ENCODE data around the gene ATG9A. TPM values are rescaled to one million over a fixed set of nuclear protein-coding genes. Genes with fewer than 3 reads are reported as not detected.
A peak's percentile ranks its signal among the peaks of the same experiment; 100 is the strongest.

ATG9A gene
- total and polyA plus RNA-seq, 7 experiments from 2014 or later, result 14.0 to 66.0 (median 53.5) TPM

- no peaks in the 10 kb centered on the region for H3K27me3 Mint-ChIP-seq
- peak in 1 of 9 donors; percentile 10 for DNase-seq
- H3K9me3 Mint-ChIP-seq, result peaks cover 0 to 1% (median 0%) of the 10 kb centered on the region in 11 donors
- POLR2A ChIA-PET, result interaction anchor here (0.6 to 5.4 kb wide), 10 partner anchors 11 to 114 kb away, joined by 3 to 47 read pairs (median 4); partner anchors contain the start of genes ANKZF1, ATG9A, DNAJB2 and TUBA4B
- Histone ChIP-seq H3K27ac (ENCODE audit: low read depth, low read length) (no peak overlapping the region), H3K36me3 (ENCODE audit: control insufficient read depth in 2 of 3, insufficient read depth in 3 of 3, low read length in 3 of 3) (peaks cover 24 to 58% (median 35%) of the 10 kb centered on the region in 3 experiments), H3K9me3 (ENCODE audit: control insufficient read depth in 2 of 3, low read length in 3 of 3) (no peaks in the 10 kb centered on the region), H3K4me3 (ENCODE audit: low read length) (no peak overlapping the region), H3K27me3 (ENCODE audit: control insufficient read depth in 2 of 2, insufficient read depth in 2 of 2, low read length in 2 of 2) (no peaks in the 10 kb centered on the region), H3K4me1 (ENCODE audit: control insufficient read depth in 2 of 2, insufficient read depth in 2 of 2, low read length in 2 of 2) (peaks cover 26% of the 10 kb centered on the region in 2 donors)
- intact Hi-C loops (cut with micrococcal nuclease), result no loop called here
- H3K4me1 Mint-ChIP-seq, result peaks cover 37 to 59% (median 56%) of the 10 kb centered on the region in 7 donors
- CTCF ChIA-PET, result interaction anchor here (0.6 to 1.9 kb wide), 8 partner anchors 9 to 30 kb away, joined by 3 to 7 read pairs (median 4); partner anchors contain the start of genes NHEJ1, SLC23A3 and ZFAND2B
- H3K27ac Mint-ChIP-seq, result peak overlapping the region in 8 of 9 donors; percentile 23 to 78 (median 60)
- ATAC-seq, result no peak
- peak overlapping the region in 9 of 10 donors; percentile 8 to 98 (median 44) for H3K4me3 Mint-ChIP-seq
- peaks cover 0 to 37% (median 12%) of the 10 kb centered on the region in 5 donors for H3K36me3 Mint-ChIP-seq
These were observed 47.9 kb downstream of the ATG9A start for GRCh38 chr2:219181531-219181930.

- Mint-ChIP-seq H3K27ac (peak overlapping the region in 7 of 9 donors; percentile 39 to 78 (median 72)), H3K36me3 (peaks cover 0 to 37% (median 12%) of the 10 kb centered on the region in 5 donors), H3K4me1 (peaks cover 39 to 61% (median 58%) of the 10 kb centered on the region in 7 donors), H3K9me3 (peaks cover 0 to 1% (median 0%) of the 10 kb centered on the region in 11 donors), H3K27me3 (no peaks in the 10 kb centered on the region), H3K4me3 (peak overlapping the region in 6 of 10 donors; percentile 8 to 98 (median 46))
- Histone ChIP-seq H3K9me3 (ENCODE audit: control insufficient read depth in 2 of 3, low read length in 3 of 3) (no peaks in the 10 kb centered on the region), H3K4me1 (ENCODE audit: control insufficient read depth in 2 of 2, insufficient read depth in 2 of 2, low read length in 2 of 2) (peaks cover 26 to 28% of the 10 kb centered on the region in 2 donors), H3K36me3 (ENCODE audit: control insufficient read depth in 2 of 3, insufficient read depth in 3 of 3, low read length in 3 of 3) (peaks cover 24 to 58% (median 35%) of the 10 kb centered on the region in 3 experiments), H3K4me3 (ENCODE audit: low read length) (no peak overlapping the region), H3K27ac (ENCODE audit: low read depth, low read length) (no peak overlapping the region), H3K27me3 (ENCODE audit: control insufficient read depth in 2 of 2, insufficient read depth in 2 of 2, low read length in 2 of 2) (no peaks in the 10 kb centered on the region)
- CTCF ChIA-PET, result interaction anchor here (0.6 to 1.9 kb wide), 7 partner anchors 9 to 31 kb away, joined by 3 to 13 read pairs (median 4); partner anchors contain the start of genes SLC23A3 and ZFAND2B
- intact Hi-C loops (cut with micrococcal nuclease), result no loop called here
- ATAC-seq, result no peak
- DNase-seq, result no peak
- POLR2A ChIA-PET, result interaction anchor here (0.6 to 5.4 kb wide), 10 partner anchors 9 to 114 kb away, joined by 3 to 47 read pairs (median 4); partner anchors contain the start of genes ANKZF1, ATG9A, TUBA4B and ZFAND2B
These were observed 48.5 kb downstream of the ATG9A start for GRCh38 chr2:219180961-219181360.

GRCh38 chr2:219179601-219180465 is 49.6 kb downstream of the ATG9A start:
- Mint-ChIP-seq H3K9me3 (peaks cover 0 to 1% (median 0%) of the 10 kb centered on the region in 11 donors), H3K27ac (peak overlapping the region in 8 of 9 donors; percentile 86 to 97 (median 90)), H3K4me1 (peaks cover 45 to 72% (median 69%) of the 10 kb centered on the region in 7 donors), H3K27me3 (no peaks in the 10 kb centered on the region), H3K4me3 (peak overlapping the region; percentile 85 to 99 (median 94)), H3K36me3 (peaks cover 0 to 32% (median 4%) of the 10 kb centered on the region in 5 donors)
- H3K36me3 ChIP-seq (ENCODE audit: control insufficient read depth in 2 of 3, insufficient read depth in 3 of 3, low read length in 3 of 3), result peaks cover 24 to 53% (median 36%) of the 10 kb centered on the region in 3 experiments
- no peak for ATAC-seq
- peak overlapping the region; percentile 96 for H3K27ac ChIP-seq (ENCODE audit: low read depth, low read length)
- H3K4me3 ChIP-seq (ENCODE audit: low read length), result no peak overlapping the region
- no peaks in the 10 kb centered on the region for H3K27me3 ChIP-seq (ENCODE audit: control insufficient read depth in 2 of 2, insufficient read depth in 2 of 2, low read length in 2 of 2)
- CTCF ChIA-PET, result interaction anchor here (1.0 to 1.7 kb wide), 2 partner anchors 27 to 75 kb away, joined by 4 to 13 read pairs; partner anchors contain the start of gene ZFAND2B
- peak in 1 of 9 donors; percentile 17 for DNase-seq
- H3K9me3 ChIP-seq (ENCODE audit: control insufficient read depth in 2 of 3, low read length in 3 of 3), result no peaks in the 10 kb centered on the region
- POLR2A ChIA-PET, result interaction anchor here (0.6 to 5.4 kb wide), 11 partner anchors 8 to 115 kb away, joined by 3 to 47 read pairs (median 5); partner anchors contain the start of genes GLB1L, STK16 and ZFAND2B
- intact Hi-C loops (cut with micrococcal nuclease), result loop anchor here (5.0 kb wide), 4 partner anchors 317 to 963 kb away; partner anchors contain the start of genes GMPPA (in 2 of the 2), AAMP (in 1 of the 2), ARPC2 (in 1 of the 2) and PNKD (in 1 of the 2)
- peaks cover 37 to 40% of the 10 kb centered on the region in 2 donors for H3K4me1 ChIP-seq (ENCODE audit: control insufficient read depth in 2 of 2, insufficient read depth in 2 of 2, low read length in 2 of 2)

GRCh38 chr2:219178377-219179175 is 50.9 kb downstream of the ATG9A start:
- Histone ChIP-seq H3K4me1 (ENCODE audit: control insufficient read depth in 2 of 2, insufficient read depth in 2 of 2, low read length in 2 of 2) (peaks cover 44 to 48% of the 10 kb centered on the region in 2 donors), H3K27ac (ENCODE audit: low read depth, low read length) (peak overlapping the region; percentile 96), H3K27me3 (ENCODE audit: control insufficient read depth in 2 of 2, insufficient read depth in 2 of 2, low read length in 2 of 2) (no peaks in the 10 kb centered on the region), H3K36me3 (ENCODE audit: control insufficient read depth in 2 of 3, insufficient read depth in 3 of 3, low read length in 3 of 3) (peaks cover 26 to 56% (median 40%) of the 10 kb centered on the region in 3 experiments), H3K4me3 (ENCODE audit: low read length) (peak overlapping the region; percentile 97), H3K9me3 (ENCODE audit: control insufficient read depth in 2 of 3, low read length in 3 of 3) (no peaks in the 10 kb centered on the region)
- ATAC-seq (peak; percentile 0), DNase-seq (peak in 6 of 9 donors; percentile 29 to 53 (median 52))
- peaks cover 0 to 1% (median 0%) of the 10 kb centered on the region in 11 donors for H3K9me3 Mint-ChIP-seq
- peak overlapping the region; percentile 85 to 99 (median 94) for H3K4me3 Mint-ChIP-seq
- no peaks in the 10 kb centered on the region for H3K27me3 Mint-ChIP-seq
- intact Hi-C loops (cut with micrococcal nuclease), result loop anchor here (1.0 to 5.0 kb wide), 9 partner anchors 28 to 961 kb away; partner anchors contain the start of genes GMPPA (in 2 of the 2), AAMP (in 1 of the 2), ABCB6 (in 1 of the 2) and ARPC2 (in 1 of the 2)
- POLR2A ChIA-PET, result interaction anchor here (1.0 to 5.4 kb wide), 7 partner anchors 15 to 209 kb away, joined by 4 to 47 read pairs (median 14); partner anchors contain the start of genes DNPEP and ZFAND2B
- peak overlapping the region; percentile 85 to 97 (median 90) for H3K27ac Mint-ChIP-seq
- H3K36me3 Mint-ChIP-seq, result peaks cover 6 to 33% (median 13%) of the 10 kb centered on the region in 5 donors
- CTCF ChIA-PET, result interaction anchor here (1.0 kb wide), 1 partner anchor 76 kb away, joined by 4 read pairs; no protein-coding TSS in a partner anchor
- peaks cover 55 to 81% (median 75%) of the 10 kb centered on the region in 7 donors for H3K4me1 Mint-ChIP-seq

DNA sequence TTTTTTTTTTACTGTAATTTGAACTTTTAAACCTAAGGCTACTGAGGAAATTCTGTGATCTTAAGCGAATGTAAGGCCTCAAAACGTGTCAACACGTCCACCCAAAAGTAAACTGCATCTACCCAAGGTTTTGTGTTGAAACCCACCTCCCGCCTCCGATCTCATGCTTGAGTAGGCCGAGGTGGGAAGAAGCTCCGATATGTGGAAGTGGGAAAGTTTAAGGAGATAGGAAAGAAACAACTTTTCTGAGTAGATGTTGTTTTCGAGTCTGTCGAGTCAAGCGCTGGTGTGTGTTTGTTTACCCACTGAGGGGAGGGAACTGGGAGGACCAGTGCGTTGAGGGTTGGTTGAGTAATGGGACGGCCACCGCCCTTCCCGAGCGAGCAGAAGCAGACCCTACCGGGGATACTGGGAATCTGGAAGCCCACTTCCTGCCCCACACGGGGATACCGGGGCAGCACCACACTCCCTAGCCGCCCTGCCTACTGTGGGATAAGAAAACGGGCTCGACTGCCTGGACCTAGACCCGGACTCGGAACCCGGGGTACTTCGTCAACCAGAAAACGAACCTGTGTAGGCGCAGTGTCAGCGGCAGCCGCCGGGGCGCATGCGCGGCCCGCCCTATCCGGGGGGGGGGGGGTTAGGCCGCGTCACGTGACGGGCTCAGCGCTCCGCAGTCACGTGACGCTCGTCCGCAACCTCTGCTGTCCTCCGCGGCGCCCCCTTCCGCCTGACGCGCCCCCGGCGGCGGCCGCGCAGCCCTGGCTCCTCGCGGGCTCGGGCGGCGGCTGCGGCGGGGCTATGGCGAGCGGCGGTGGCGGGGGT is 51.7 kb downstream of the ATG9A start, which contains the start of gene RETREG2:
Gene RETREG2, plus strand, starts transcription at position 724 of the 825 bp plus-strand sequence. Its CDS starts 78 bp downstream, at position 802.
- no peaks in the 10 kb centered on the region for H3K9me3 ChIP-seq (ENCODE audit: control insufficient read depth in 2 of 3, low read length in 3 of 3)
- no peaks in the 10 kb centered on the region for H3K27me3 ChIP-seq (ENCODE audit: control insufficient read depth in 2 of 2, insufficient read depth in 2 of 2, low read length in 2 of 2)
- H3K36me3 ChIP-seq (ENCODE audit: control insufficient read depth in 2 of 3, insufficient read depth in 3 of 3, low read length in 3 of 3), result peaks cover 21 to 54% (median 32%) of the 10 kb centered on the region in 3 experiments
- peak within 1 kb of the TSS; percentile 96 for H3K27ac ChIP-seq (ENCODE audit: low read depth, low read length)
- Mint-ChIP-seq H3K9me3 (peaks cover 0 to 3% (median 0%) of the 10 kb centered on the region in 11 donors), H3K4me3 (peak within 1 kb of the TSS; percentile 90 to 99 (median 96)), H3K36me3 (peaks cover 6 to 26% (median 13%) of the 10 kb centered on the region in 5 donors), H3K4me1 (peaks cover 48 to 80% (median 69%) of the 10 kb centered on the region in 7 donors), H3K27ac (peak within 1 kb of the TSS; percentile 97 to 100 (median 99)), H3K27me3 (no peaks in the 10 kb centered on the region)
- ChIA-PET POLR2A (interaction anchor here (0.6 to 10.4 kb wide), 14 partner anchors 9 to 210 kb away, joined by 4 to 343 read pairs (median 18); partner anchors contain the start of genes ABCB6, ANKZF1, ATG9A and DNAJB2), CTCF (interaction anchor here (0.6 to 7.2 kb wide), 3 partner anchors 30 to 74 kb away, joined by 3 to 54 read pairs (median 5); partner anchors contain the start of gene ZFAND2B)
- DNase-seq, result peak; percentile 79 to 86 (median 83)
- ATAC-seq, result peak; percentile 73
- H3K4me1 ChIP-seq (ENCODE audit: control insufficient read depth in 2 of 2, insufficient read depth in 2 of 2, low read length in 2 of 2), result peaks cover 44 to 47% of the 10 kb centered on the region in 2 donors
- peak within 1 kb of the TSS; percentile 97 for H3K4me3 ChIP-seq (ENCODE audit: low read length)
- intact Hi-C loops (cut with micrococcal nuclease), result loop anchor here (1.0 to 5.0 kb wide), 23 partner anchors 17 to 960 kb away; partner anchors contain the start of genes ANKZF1 (in 2 of the 2), ATG9A (in 2 of the 2), CHPF (in 2 of the 2) and DNAJB2 (in 2 of the 2)

Measured in naive thymus-derived CD4-positive, alpha-beta T cell (primary cell).